ENCODE measurements around the gene ILF3.

DNA sequence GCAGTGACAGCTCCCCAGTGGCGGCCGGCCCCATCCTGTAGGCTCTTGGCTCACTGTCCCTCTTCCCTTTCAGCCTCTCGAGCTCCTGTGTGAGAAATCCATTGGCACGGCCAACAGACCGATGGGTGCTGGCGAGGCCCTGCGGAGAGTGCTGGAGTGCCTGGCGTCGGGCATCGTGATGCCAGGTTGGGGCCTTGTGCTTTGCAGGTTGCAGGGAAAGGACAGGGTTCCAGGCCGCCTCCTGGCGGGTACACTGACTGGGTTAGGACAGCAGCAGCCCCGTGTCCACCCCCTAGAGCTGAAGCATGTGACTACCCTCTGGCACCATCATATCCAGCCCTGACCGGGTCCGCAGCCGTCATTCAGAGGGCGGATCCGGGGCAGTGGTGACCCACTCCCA lies 25.6 kb downstream of the ILF3 start:
- TF ChIP-seq, protein P1, sequence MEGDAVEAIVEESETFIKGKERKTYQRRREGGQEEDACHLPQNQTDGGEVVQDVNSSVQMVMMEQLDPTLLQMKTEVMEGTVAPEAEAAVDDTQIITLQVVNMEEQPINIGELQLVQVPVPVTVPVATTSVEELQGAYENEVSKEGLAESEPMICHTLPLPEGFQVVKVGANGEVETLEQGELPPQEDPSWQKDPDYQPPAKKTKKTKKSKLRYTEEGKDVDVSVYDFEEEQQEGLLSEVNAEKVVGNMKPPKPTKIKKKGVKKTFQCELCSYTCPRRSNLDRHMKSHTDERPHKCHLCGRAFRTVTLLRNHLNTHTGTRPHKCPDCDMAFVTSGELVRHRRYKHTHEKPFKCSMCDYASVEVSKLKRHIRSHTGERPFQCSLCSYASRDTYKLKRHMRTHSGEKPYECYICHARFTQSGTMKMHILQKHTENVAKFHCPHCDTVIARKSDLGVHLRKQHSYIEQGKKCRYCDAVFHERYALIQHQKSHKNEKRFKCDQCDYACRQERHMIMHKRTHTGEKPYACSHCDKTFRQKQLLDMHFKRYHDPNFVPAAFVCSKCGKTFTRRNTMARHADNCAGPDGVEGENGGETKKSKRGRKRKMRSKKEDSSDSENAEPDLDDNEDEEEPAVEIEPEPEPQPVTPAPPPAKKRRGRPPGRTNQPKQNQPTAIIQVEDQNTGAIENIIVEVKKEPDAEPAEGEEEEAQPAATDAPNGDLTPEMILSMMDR (IDR thresholded peaks at IDR 0.05) = no peak
- no peak for TF ChIP-seq POLR2A (IDR thresholded peaks at IDR 0.05)

Measured in thyroid gland (tissue), 4 donors.